Measurements from ENCODE around the gene PTH1R. TPM values are rescaled to one million over a fixed set of nuclear protein-coding genes. Genes with fewer than 3 reads are reported as not detected.

The PTH1R gene
- total RNA-seq, 1 experiment from 2014 or later = 0.32 TPM

DNA sequence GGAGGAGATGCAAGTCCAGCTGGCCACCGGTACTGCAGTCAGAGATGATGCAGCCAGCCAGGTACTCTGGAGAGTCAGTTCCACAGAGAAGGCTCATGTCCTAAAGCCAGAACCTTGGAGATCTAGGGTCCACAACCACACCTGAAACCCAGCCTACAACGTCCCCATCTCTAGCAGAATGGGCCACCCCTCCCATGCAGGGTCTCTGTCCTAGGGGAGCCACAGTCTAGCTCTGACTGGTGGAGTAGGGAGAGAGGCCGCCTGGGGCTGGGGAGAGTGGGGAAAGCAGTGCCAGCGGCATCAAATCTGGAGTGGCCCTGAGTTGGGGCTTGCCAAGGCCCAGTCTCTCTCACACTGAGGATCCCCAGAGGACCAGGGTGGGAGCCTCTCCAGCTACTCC lies 43.5 kb downstream of the PTH1R start:
- intact Hi-C loops (cut with micrococcal nuclease) = loop anchor here (5.0 kb wide), 1 partner anchor 401 kb away; no protein-coding TSS in a partner anchor
- Histone ChIP-seq H3K9ac (ENCODE audit: low read length) (no peak overlapping the region), H3K36me3 (ENCODE audit: control insufficient read depth in 1 of 2, insufficient read depth in 2 of 2, low read length in 2 of 2) (peaks cover 34 to 66% of the 10 kb centered on the region in 2 experiments)

More for the DNA sequence above, 43.5 kb downstream of the PTH1R start:
- H3K79me2 ChIP-seq (ENCODE audit: insufficient read depth, low read length) = peaks cover 11% of the 10 kb centered on the region; the same call in 1 of the 2 replicates
- ATAC-seq (no peak), DNase-seq (ENCODE audit: low read depth, low spot score) (no peak)
- no peak overlapping the region for H3K4me3 ChIP-seq (replicated peaks in 1 of 2; ENCODE audit: low read depth in 1 of 2, low read length in 2 of 2)
- H3K9me2 ChIP-seq (ENCODE audit: insufficient read depth) = no peaks in the 10 kb centered on the region
- TF ChIP-seq POLR2AphosphoS5 (IDR thresholded peaks at IDR 0.05; ENCODE audit: low read depth, low read length) = no peak
- TF ChIP-seq ZFX (IDR thresholded peaks at IDR 0.05) = no peak
- TF ChIP-seq TCF7L2 (IDR thresholded peaks at IDR 0.05; ENCODE audit: borderline replicate concordance, extremely low read depth, insufficient read depth, insufficient read length) = no peak
- TF ChIP-seq, protein P1, sequence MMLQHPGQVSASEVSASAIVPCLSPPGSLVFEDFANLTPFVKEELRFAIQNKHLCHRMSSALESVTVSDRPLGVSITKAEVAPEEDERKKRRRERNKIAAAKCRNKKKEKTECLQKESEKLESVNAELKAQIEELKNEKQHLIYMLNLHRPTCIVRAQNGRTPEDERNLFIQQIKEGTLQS (IDR thresholded peaks at IDR 0.05) = no peak
- no peak for TF ChIP-seq ELF1 (IDR thresholded peaks at IDR 0.05; ENCODE audit: borderline replicate concordance, low read depth)
- TF ChIP-seq EZH2phosphoT487 (IDR thresholded peaks at IDR 0.05; ENCODE audit: borderline replicate concordance) = no peak
- no peak for TF ChIP-seq SP1 (IDR thresholded peaks at IDR 0.05; ENCODE audit: low read depth)
- TF ChIP-seq POLR2A (IDR thresholded peaks at IDR 0.05; ENCODE audit: borderline replicate concordance, extremely low read depth, insufficient read depth, insufficient read length) = no peak
- TF ChIP-seq, protein P2, sequence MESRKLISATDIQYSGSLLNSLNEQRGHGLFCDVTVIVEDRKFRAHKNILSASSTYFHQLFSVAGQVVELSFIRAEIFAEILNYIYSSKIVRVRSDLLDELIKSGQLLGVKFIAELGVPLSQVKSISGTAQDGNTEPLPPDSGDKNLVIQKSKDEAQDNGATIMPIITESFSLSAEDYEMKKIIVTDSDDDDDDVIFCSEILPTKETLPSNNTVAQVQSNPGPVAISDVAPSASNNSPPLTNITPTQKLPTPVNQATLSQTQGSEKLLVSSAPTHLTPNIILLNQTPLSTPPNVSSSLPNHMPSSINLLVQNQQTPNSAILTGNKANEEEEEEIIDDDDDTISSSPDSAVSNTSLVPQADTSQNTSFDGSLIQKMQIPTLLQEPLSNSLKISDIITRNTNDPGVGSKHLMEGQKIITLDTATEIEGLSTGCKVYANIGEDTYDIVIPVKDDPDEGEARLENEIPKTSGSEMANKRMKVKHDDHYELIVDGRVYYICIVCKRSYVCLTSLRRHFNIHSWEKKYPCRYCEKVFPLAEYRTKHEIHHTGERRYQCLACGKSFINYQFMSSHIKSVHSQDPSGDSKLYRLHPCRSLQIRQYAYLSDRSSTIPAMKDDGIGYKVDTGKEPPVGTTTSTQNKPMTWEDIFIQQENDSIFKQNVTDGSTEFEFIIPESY (IDR thresholded peaks at IDR 0.05; ENCODE audit: extremely low read depth, insufficient replicate concordance, low read length) = no peak
- no peak for TF ChIP-seq CBX3 (IDR thresholded peaks at IDR 0.05; ENCODE audit: low read depth)
- no peak overlapping the region for H2AFZ ChIP-seq (ENCODE audit: low read depth, low read length, poor library complexity, severe bottlenecking)
- H3K9me3 ChIP-seq (ENCODE audit: control insufficient read depth in 1 of 2, insufficient read depth in 1 of 2, low read depth in 1 of 2, low read length in 2 of 2) = no peaks in the 10 kb centered on the region
- POLR2A ChIA-PET = no interaction called here
- CTCF ChIA-PET = no interaction called here
- H3K4me2 ChIP-seq (ENCODE audit: low read length) = no peak overlapping the region
- H3K27me3 ChIP-seq (ENCODE audit: insufficient read depth, low read length) = no peaks in the 10 kb centered on the region
- BruUV-seq (replicated peaks) = no TSS peak
- no peaks in the 10 kb centered on the region for H3K4me1 ChIP-seq (ENCODE audit: control insufficient read depth in 1 of 2, insufficient read depth in 2 of 2, low read length in 2 of 2)
- RAD21 ChIA-PET (ENCODE audit: low non-redundant PET in 1 of 2, low total read pairs in 2 of 2, uncharacterized antibody in 2 of 2, unreplicated experiment in 2 of 2) = no interaction called here
- no peak overlapping the region for H3K27ac ChIP-seq (ENCODE audit: low read depth, low read length)
- H4K20me1 ChIP-seq (ENCODE audit: insufficient read depth) = no peaks in the 10 kb centered on the region

Measured in HCT116 (cell line).